Caco-2 (cell line): ENCODE measurements around the gene ATPAF1. TPM values are rescaled to one million over a fixed set of nuclear protein-coding genes. Genes with fewer than 3 reads are reported as not detected.

Experiments used
- BruUV-seq: library from RNA; stranded (reverse); fragments of 400-500 nt; replicated peaks from 2 replicates; lab custom pipeline; 2021; lab: Mats Ljungman, UMichigan
- CTCF ChIA-PET: fragments of 300-600 bp; sonication (Branson Sonifier 250); formaldehyde crosslinking; loops from one replicate; lab custom pipeline; 2022; ENCODE audit warnings: antibody characterized with exemption; lab: Charles Lee
- POLR2A ChIA-PET: fragments of 300-600 bp; sonication (Branson Sonifier 250); formaldehyde crosslinking; loops from one replicate; lab custom pipeline; 2022; ENCODE audit warnings: antibody characterized with exemption; lab: Charles Lee
- DNase-seq, 2 experiments: peaks; one replicate each; pipeline versions ENCODE4 v3.0.0 to v3.0.0-alpha.2; 2020 to 2022
- H3K27me3 ChIP-seq: replicated peaks from 2 replicates; pipeline ENCODE4 v1.6.0; 2011; ENCODE audit warnings: low read length; ENCODE audit not compliant: control insufficient read depth, insufficient read depth
- H3K36me3 ChIP-seq: 2 replicates; pipeline ENCODE4 v1.5.1; 2011; ENCODE audit warnings: low read length; ENCODE audit not compliant: control insufficient read depth, insufficient read depth
- H3K4me1 ChIP-seq: fragments of 250-450 bp; sonication (Bioruptor Pico); 2 replicates; pipeline ENCODE4 v1.5.1; 2020; ENCODE audit warnings: mild to moderate bottlenecking
- H3K4me3 ChIP-seq: 2 replicates; pipeline ENCODE4 v1.5.1; 2011; ENCODE audit warnings: low read depth, mild to moderate bottlenecking, control low read depth, low read length
- H3K9me3 ChIP-seq: fragments of 250-450 bp; sonication (Bioruptor Pico); 2 replicates; pipeline ENCODE4 v1.5.1; 2020; ENCODE audit warnings: mild to moderate bottlenecking, moderate library complexity
- H3K27ac Mint-ChIP-seq: one replicate; pipeline ENCODE4 v1.8.0; 2022; ENCODE audit warnings: mixed read lengths; ENCODE audit not compliant: unreplicated experiment
- H3K27me3 Mint-ChIP-seq: one replicate; pipeline ENCODE4 v1.8.0; 2022; ENCODE audit warnings: mixed read lengths; ENCODE audit not compliant: insufficient read depth, unreplicated experiment
- H3K36me3 Mint-ChIP-seq: one replicate; pipeline ENCODE4 v1.8.0; 2022; ENCODE audit warnings: mild to moderate bottlenecking, mixed read lengths; ENCODE audit not compliant: insufficient read depth, unreplicated experiment
- H3K4me1 Mint-ChIP-seq: one replicate; pipeline ENCODE4 v1.8.0; 2022; ENCODE audit warnings: low read depth, mixed read lengths; ENCODE audit not compliant: unreplicated experiment
- H3K4me3 Mint-ChIP-seq: one replicate; pipeline ENCODE4 v1.8.0; 2022; ENCODE audit warnings: mild to moderate bottlenecking, moderate library complexity, mixed read lengths; ENCODE audit not compliant: unreplicated experiment
- H3K9me3 Mint-ChIP-seq: one replicate; pipeline ENCODE4 v1.8.0; 2022; ENCODE audit warnings: mixed read lengths; ENCODE audit not compliant: unreplicated experiment
- CTCF ChIP-seq, 2 experiments: fragments of 200-600 bp in 1 of 2; IDR thresholded peaks; 1 replicate in 1 of 2; 2 replicates in 1 of 2; pipeline versions ENCODE4 v1.5.1 to v1.8.0; 2011 to 2022; ENCODE audit warnings: antibody characterized with exemption in 1 of 2, control low read depth in 1 of 2, inconsistent platforms in 1 of 2, low read depth in 1 of 2, low read length in 1 of 2, mild to moderate bottlenecking in 1 of 2, moderate library complexity in 1 of 2; ENCODE audit not compliant: insufficient read depth in 1 of 2, severe bottlenecking in 1 of 2, unreplicated experiment in 1 of 2
- intact Hi-C: fragments of 100-400 bp; cut with micrococcal nuclease; formaldehyde crosslinking; loops from one replicate; pipeline ENCODE4 v1.10.0; 2022; ENCODE audit not compliant: unreplicated experiment
- total RNA-seq: library from RNA; stranded (reverse); gene quantifications from 2 replicates; pipeline ENCODE4 v1.2.3, GENCODE V29; 2022

Gene ATPAF1
- total RNA-seq, 1 experiment from 2014 or later = 31.7 TPM

- ChIA-PET CTCF (no interaction called here), POLR2A (no interaction called here)
- Mint-ChIP-seq H3K27ac (no peak overlapping the region), H3K36me3 (peaks cover 16% of the 10 kb centered on the region), H3K27me3 (no peaks in the 10 kb centered on the region), H3K4me3 (no peak overlapping the region), H3K4me1 (no peaks in the 10 kb centered on the region), H3K9me3 (no peaks in the 10 kb centered on the region)
- Histone ChIP-seq H3K36me3 (no peaks in the 10 kb centered on the region), H3K9me3 (no peaks in the 10 kb centered on the region), H3K27me3 (no peaks in the 10 kb centered on the region), H3K4me3 (no peak overlapping the region), H3K4me1 (no peaks in the 10 kb centered on the region)
- no peak for DNase-seq
- BruUV-seq = no TSS peak
- intact Hi-C loops = no loop called here
- no peak for TF ChIP-seq CTCF (IDR thresholded peaks at IDR 0.05; ENCODE audit: insufficient read depth in 1 of 2, low read depth in 1 of 2, low read length in 1 of 2, severe bottlenecking in 1 of 2, unreplicated experiment in 1 of 2)
Observed at GRCh38 chr1:46646844-46647243, 21.3 kb downstream of the ATPAF1 start.

- H3K27me3 Mint-ChIP-seq = no peaks in the 10 kb centered on the region
- DNase-seq = no peak
- H3K27ac Mint-ChIP-seq = no peak overlapping the region
- H3K9me3 Mint-ChIP-seq = no peaks in the 10 kb centered on the region
- BruUV-seq = no TSS peak
- no peaks in the 10 kb centered on the region for H3K4me1 Mint-ChIP-seq
- no peaks in the 10 kb centered on the region for H3K4me1 ChIP-seq
- H3K36me3 Mint-ChIP-seq = peaks cover 20% of the 10 kb centered on the region
- no peaks in the 10 kb centered on the region for H3K27me3 ChIP-seq
- no peak for TF ChIP-seq CTCF (IDR thresholded peaks at IDR 0.05; ENCODE audit: insufficient read depth in 1 of 2, low read depth in 1 of 2, low read length in 1 of 2, severe bottlenecking in 1 of 2, unreplicated experiment in 1 of 2)
- no peaks in the 10 kb centered on the region for H3K9me3 ChIP-seq
- POLR2A ChIA-PET = no interaction called here
- H3K4me3 Mint-ChIP-seq = no peak overlapping the region
- H3K36me3 ChIP-seq = no peaks in the 10 kb centered on the region
- no peak overlapping the region for H3K4me3 ChIP-seq
- CTCF ChIA-PET = no interaction called here
- intact Hi-C loops = no loop called here
Observed at GRCh38 chr1:46646331-46646730, 21.8 kb downstream of the ATPAF1 start.

DNA sequence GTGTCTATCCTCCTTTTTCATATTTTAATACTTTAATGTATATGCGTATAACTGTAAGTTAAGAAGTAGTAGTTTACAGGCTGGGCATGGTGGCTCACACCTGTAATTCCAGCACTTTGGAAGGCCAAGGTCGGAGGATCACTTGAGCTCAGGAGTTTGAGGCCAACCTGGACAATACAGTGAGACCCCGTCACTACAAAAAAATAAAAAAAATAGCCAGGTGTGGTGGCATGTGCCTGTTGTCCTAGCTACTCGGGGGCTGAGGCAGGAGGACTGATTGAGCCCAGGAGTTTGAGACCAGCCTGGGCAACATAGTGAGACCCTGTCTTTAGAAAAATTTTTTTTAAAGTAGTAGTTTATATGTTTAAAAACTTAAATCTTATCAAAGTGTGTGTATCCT is 22.3 kb downstream of the ATPAF1 start:
- H3K36me3 ChIP-seq = no peaks in the 10 kb centered on the region
- Mint-ChIP-seq H3K27me3 (no peaks in the 10 kb centered on the region), H3K27ac (no peak overlapping the region), H3K9me3 (no peaks in the 10 kb centered on the region), H3K4me1 (no peaks in the 10 kb centered on the region), H3K36me3 (peaks cover 21% of the 10 kb centered on the region), H3K4me3 (no peak overlapping the region)
- ChIA-PET POLR2A (no interaction called here), CTCF (no interaction called here)
- H3K9me3 ChIP-seq = no peaks in the 10 kb centered on the region
- DNase-seq = no peak
- H3K27me3 ChIP-seq = no peaks in the 10 kb centered on the region
- H3K4me3 ChIP-seq = no peak overlapping the region
- BruUV-seq = no TSS peak
- intact Hi-C loops = no loop called here
- TF ChIP-seq CTCF (IDR thresholded peaks at IDR 0.05; ENCODE audit: insufficient read depth in 1 of 2, low read depth in 1 of 2, low read length in 1 of 2, severe bottlenecking in 1 of 2, unreplicated experiment in 1 of 2) = no peak
- H3K4me1 ChIP-seq = no peaks in the 10 kb centered on the region
